IMR-90 (cell line): ENCODE data around the gene FAH. TPM values are rescaled to one million over a fixed set of nuclear protein-coding genes. Genes with fewer than 3 reads are reported as not detected.

Experiments used
- ATAC-seq: fragments of 200-7000 bp; cut with Tn5 transposase; 2 replicates; pipeline ENCODE4 v1.9.1; 2020; ENCODE audit warnings: low read depth, mild to moderate bottlenecking, moderate library complexity
- BruUV-seq: library from RNA; stranded (reverse); fragments of 400-500 nt; replicated peaks from 2 replicates; lab custom pipeline; 2021; lab: Mats Ljungman, UMichigan
- CTCF ChIA-PET: fragments of 300-600 bp; formaldehyde crosslinking; extraction: SDS; loops from one replicate; lab custom pipeline; 2021; ENCODE audit warnings: antibody characterized with exemption; lab: Yijun Ruan, JAX
- POLR2A ChIA-PET: fragments of 300-600 bp; sonication (Branson Sonifier 250); formaldehyde crosslinking; loops from one replicate; lab custom pipeline; 2022; ENCODE audit warnings: antibody characterized with exemption; ENCODE audit not compliant: unreplicated experiment; lab: Charles Lee
- DNase-seq: peaks from one replicate; pipeline ENCODE4 v3.0.0; 2013
- H2AFZ ChIP-seq: replicated peaks from 2 replicates; pipeline ENCODE3; 2013; ENCODE audit warnings: low read length, mild to moderate bottlenecking; ENCODE audit not compliant: poor library complexity
- H2AK5ac ChIP-seq: 2 replicates; pipeline ENCODE4 v1.6.1; 2013; ENCODE audit warnings: low read depth, low read length, inconsistent platforms
- H2AK9ac ChIP-seq: replicated peaks from 2 replicates; pipeline ENCODE3; 2013; ENCODE audit warnings: mild to moderate bottlenecking, low read depth, low read length, moderate library complexity; ENCODE audit not compliant: poor library complexity
- H2BK120ac ChIP-seq: 2 replicates; pipeline ENCODE4 v1.6.1; 2013; ENCODE audit warnings: low read depth, low read length, inconsistent platforms
- H2BK15ac ChIP-seq: 3 replicates; pipeline ENCODE4 v1.6.1; 2013; ENCODE audit warnings: low read depth, low read length, inconsistent platforms
- H2BK20ac ChIP-seq: 2 replicates; pipeline ENCODE4 v1.6.1; 2013; ENCODE audit warnings: low read depth, mild to moderate bottlenecking, inconsistent platforms, low read length, moderate library complexity
- H2BK5ac ChIP-seq: 2 replicates; pipeline ENCODE4 v1.6.1; 2013; ENCODE audit warnings: mild to moderate bottlenecking, low read depth, low read length, inconsistent platforms; ENCODE audit not compliant: poor library complexity, severe bottlenecking
- H3K14ac ChIP-seq: replicated peaks from 2 replicates; pipeline ENCODE4 v1.6.1; 2013; ENCODE audit warnings: low read depth, low read length, inconsistent platforms
- H3K18ac ChIP-seq: 2 replicates; pipeline ENCODE4 v1.6.1; 2013; ENCODE audit warnings: low read depth, low read length, control low read depth
- H3K23ac ChIP-seq: 2 replicates; pipeline ENCODE4 v1.6.1; 2013; ENCODE audit warnings: low read depth, low read length, inconsistent platforms
- H3K27ac ChIP-seq: 2 replicates; pipeline ENCODE4 v1.5.1; 2013; ENCODE audit warnings: mild to moderate bottlenecking, control low read depth, low read length; ENCODE audit not compliant: insufficient read depth
- H3K27me3 ChIP-seq: 2 replicates; pipeline ENCODE4 v1.6.1; 2013; ENCODE audit warnings: low read length; ENCODE audit not compliant: control insufficient read depth, insufficient read depth
- H3K36me3 ChIP-seq: 2 replicates; pipeline ENCODE4 v1.6.1; 2013; ENCODE audit warnings: low read length, mixed read lengths; ENCODE audit not compliant: control insufficient read depth, insufficient read depth
- H3K4ac ChIP-seq: 2 replicates; pipeline ENCODE4 v1.6.1; 2013; ENCODE audit warnings: low read depth, low read length, inconsistent platforms
- H3K4me1 ChIP-seq: 2 replicates; pipeline ENCODE4 v1.6.1; 2013; ENCODE audit warnings: low read length, mixed read lengths; ENCODE audit not compliant: control insufficient read depth, insufficient read depth
- H3K4me2 ChIP-seq: 2 replicates; pipeline ENCODE4 v1.6.1; 2013; ENCODE audit warnings: low read depth, mild to moderate bottlenecking, control low read depth, low read length, moderate library complexity
- H3K4me3 ChIP-seq: 2 replicates; pipeline ENCODE4 v1.5.1; 2013; ENCODE audit warnings: low read depth, mild to moderate bottlenecking, control low read depth, low read length, moderate library complexity; ENCODE audit not compliant: insufficient read depth
- H3K56ac ChIP-seq: 2 replicates; pipeline ENCODE4 v1.6.1; 2013; ENCODE audit warnings: low read length, inconsistent platforms; ENCODE audit not compliant: insufficient read depth; ENCODE audit errors: extremely low read depth
- H3K79me1 ChIP-seq, 2 experiments: 2 replicates each; pipeline ENCODE4 v1.6.1; 2013; ENCODE audit warnings: low read length in 2 of 2, inconsistent platforms in 1 of 2, low read depth in 1 of 2
- H3K9ac ChIP-seq: 2 replicates; pipeline ENCODE4 v1.6.1; 2013; ENCODE audit warnings: low read depth, low read length, control low read depth
- H3K9me1 ChIP-seq: 2 replicates; pipeline ENCODE4 v1.6.1; 2013; ENCODE audit warnings: low read length, inconsistent platforms; ENCODE audit not compliant: insufficient read depth
- H3K9me3 ChIP-seq: 2 replicates; pipeline ENCODE4 v1.6.1; 2013; ENCODE audit warnings: low read length; ENCODE audit not compliant: control insufficient read depth, insufficient read depth
- H4K20me1 ChIP-seq: 2 replicates; pipeline ENCODE4 v1.6.1; 2013; ENCODE audit warnings: low read length, inconsistent platforms; ENCODE audit not compliant: insufficient read depth
- H4K5ac ChIP-seq: 2 replicates; pipeline ENCODE4 v1.6.1; 2013; ENCODE audit warnings: mild to moderate bottlenecking, low read depth, low read length, control low read depth
- H4K8ac ChIP-seq, 2 experiments: 2 replicates each; pipeline ENCODE4 v1.6.1; 2013; ENCODE audit warnings: low read depth in 2 of 2, low read length in 2 of 2, control low read depth in 1 of 2, inconsistent platforms in 1 of 2
- H4K91ac ChIP-seq: 2 replicates; pipeline ENCODE4 v1.6.1; 2013; ENCODE audit warnings: low read depth, low read length, inconsistent platforms; ENCODE audit not compliant: insufficient read depth
- BHLHE40 ChIP-seq: fragments of 150-350 bp; IDR thresholded peaks from 2 replicates; pipeline ENCODE4 v1.6.1; 2016; ENCODE audit warnings: mild to moderate bottlenecking, low read depth, low read length
- CEBPB ChIP-seq: IDR thresholded peaks from 2 replicates; pipeline ENCODE4 v1.6.1; 2012; ENCODE audit warnings: low read depth, low read length, improper control_type of control experiment
- FOS ChIP-seq: fragments of 150-350 bp; IDR thresholded peaks from 2 replicates; pipeline ENCODE4 v1.6.1; 2016; ENCODE audit warnings: low read depth, low read length
- MAFK ChIP-seq: IDR thresholded peaks from 2 replicates; pipeline ENCODE4 v1.6.1; 2012; ENCODE audit warnings: low read depth, low read length, improper control_type of control experiment
- MAZ ChIP-seq: IDR thresholded peaks from 2 replicates; pipeline ENCODE4 v1.6.1; 2012; ENCODE audit warnings: low read depth, mild to moderate bottlenecking, low read length, improper control_type of control experiment, moderate library complexity, borderline replicate concordance
- MXI1 ChIP-seq: IDR thresholded peaks from 2 replicates; pipeline ENCODE4 v1.6.1; 2012; ENCODE audit warnings: low read depth, mild to moderate bottlenecking, low read length, moderate library complexity, borderline replicate concordance
- NFE2L2 ChIP-seq: fragments of 150-350 bp; IDR thresholded peaks from 2 replicates; pipeline ENCODE4 v1.6.1; 2016; ENCODE audit warnings: low read depth, mild to moderate bottlenecking, low read length
- POLR2A ChIP-seq: IDR thresholded peaks from 2 replicates; pipeline ENCODE4 v1.6.1; 2012; ENCODE audit warnings: mild to moderate bottlenecking, low read depth, low read length
- RCOR1 ChIP-seq: IDR thresholded peaks from 2 replicates; pipeline ENCODE4 v1.6.1; 2012; ENCODE audit warnings: mild to moderate bottlenecking, low read length, improper control_type of control experiment; ENCODE audit not compliant: insufficient replicate concordance
- WGBS, 2 experiments: methylation state at CpG; one replicate each; pipeline versions ENCODE4 v1.1.5 to v1.1.7; 2013; ENCODE audit warnings: missing lambda C conversion rate in 2 of 2; ENCODE audit not compliant: insufficient read length in 1 of 2; ENCODE audit errors: extremely low coverage in 2 of 2; 5-methylcytosine and 5-hydroxymethylcytosine counted together
- dilution Hi-C: fragments of 300-500 bp; cut with HindIII; formaldehyde crosslinking; loops from one replicate; pipeline ENCODE4 v1.14.3; 2018; ENCODE audit warnings: low sequenced_read_pairs; ENCODE audit not compliant: unreplicated experiment
- in situ Hi-C: fragments of 300-500 bp; cut with MboI; formaldehyde crosslinking; loops from 3 replicates; pipeline ENCODE4 v1.14.3; 2019; ENCODE audit warnings: low sequenced_read_pairs, inconsistent platforms, mixed read lengths
- intact Hi-C: fragments of 100-400 bp; cut with micrococcal nuclease; formaldehyde crosslinking; loops from 2 replicates; pipeline ENCODE4 v1.10.0; 2022
- polyA plus RNA-seq, 3 experiments: library from polyadenylated mRNA; depleted of rRNA; stranded (reverse); fragments of >200 nt; gene quantifications; 2 replicates each; pipeline ENCODE4 v1.2.3, GENCODE V29; 2012; ENCODE audit warnings: low replicate concordance in 1 of 3
- total RNA-seq: library from RNA; depleted of rRNA; stranded (reverse); fragments of >200 nt; gene quantifications from 2 replicates; pipeline ENCODE4 v1.2.3, GENCODE V29; 2012
- TF ChIP-seq, protein P1 (sequence below): fragments of 150-350 bp; IDR thresholded peaks from 2 replicates; pipeline ENCODE4 v1.6.1; 2016; ENCODE audit warnings: low read depth, mild to moderate bottlenecking, low read length, moderate library complexity, borderline replicate concordance
- TF ChIP-seq, protein P2 (sequence below): fragments of 150-350 bp; IDR thresholded peaks from 2 replicates; pipeline ENCODE4 v1.6.1; 2017; ENCODE audit warnings: mild to moderate bottlenecking, antibody characterized with exemption, low read length, low read depth
- TF ChIP-seq, protein P3 (sequence below): conservative IDR thresholded peaks from 2 replicates; pipeline ENCODE4 v1.5.1; 2012; ENCODE audit warnings: mild to moderate bottlenecking, low read depth, low read length, improper control_type of control experiment

FAH gene
- total and polyA plus RNA-seq, 2 of the 4 experiments (the other 2 are of a cell fraction) = 43.1 to 48.6 TPM

DNA sequence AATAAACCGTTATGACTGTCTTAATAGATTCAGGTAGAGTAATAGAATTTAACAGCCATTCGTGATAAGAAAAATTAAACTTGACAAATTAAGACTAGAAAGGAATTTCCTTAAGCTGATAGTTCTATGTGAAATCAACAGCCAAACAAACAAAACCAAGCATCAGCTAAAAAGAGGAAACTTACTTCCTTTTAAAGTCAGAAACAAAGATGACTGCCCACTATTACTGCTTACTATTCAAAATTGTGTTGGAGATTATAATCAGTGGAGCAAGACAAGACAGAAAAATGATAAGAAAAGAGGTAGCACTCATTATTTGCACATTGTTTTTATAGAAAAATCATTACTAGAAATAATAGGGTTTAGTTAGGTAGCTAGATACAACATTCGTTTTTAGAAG lies 13.8 kb upstream of the FAH start:
- in situ Hi-C loops (no loop called here), dilution Hi-C loops (no loop called here), intact Hi-C loops (no loop called here)
- no peak overlapping the region for H4K91ac ChIP-seq
- no peak overlapping the region for H4K5ac ChIP-seq
- BruUV-seq = no TSS peak
- no peak overlapping the region for H3K14ac ChIP-seq
- H3K79me1 ChIP-seq = peaks cover 0 to 4% of the 10 kb centered on the region in 2 experiments; a peak in 1 of 4 replicates
- H3K18ac ChIP-seq = no peak overlapping the region
- DNase-seq = no peak
- H4K20me1 ChIP-seq = no peaks in the 10 kb centered on the region
- no peaks in the 10 kb centered on the region for H3K4me1 ChIP-seq
- no peak overlapping the region for H3K4me3 ChIP-seq
- H2BK20ac ChIP-seq = no peak overlapping the region
- no peaks in the 10 kb centered on the region for H3K9me3 ChIP-seq
- H2BK5ac ChIP-seq = no peak overlapping the region
- POLR2A ChIA-PET = no interaction called here
- no peak overlapping the region for H2AK9ac ChIP-seq
- H2BK15ac ChIP-seq = no peak overlapping the region
- H3K4ac ChIP-seq = no peak overlapping the region
- CTCF ChIA-PET = no interaction called here
- no peak overlapping the region for H4K8ac ChIP-seq
- no peak for ATAC-seq
- H3K9ac ChIP-seq = no peak overlapping the region
- no peak overlapping the region for H3K27ac ChIP-seq
- no peaks in the 10 kb centered on the region; the same call in 1 of the 2 replicates for H3K9me1 ChIP-seq
- no peak overlapping the region for H2AFZ ChIP-seq
- H3K36me3 ChIP-seq = peaks cover 6% of the 10 kb centered on the region; the same call in 1 of the 2 replicates
- no peak overlapping the region for H3K4me2 ChIP-seq
- TF ChIP-seq, protein P1, sequence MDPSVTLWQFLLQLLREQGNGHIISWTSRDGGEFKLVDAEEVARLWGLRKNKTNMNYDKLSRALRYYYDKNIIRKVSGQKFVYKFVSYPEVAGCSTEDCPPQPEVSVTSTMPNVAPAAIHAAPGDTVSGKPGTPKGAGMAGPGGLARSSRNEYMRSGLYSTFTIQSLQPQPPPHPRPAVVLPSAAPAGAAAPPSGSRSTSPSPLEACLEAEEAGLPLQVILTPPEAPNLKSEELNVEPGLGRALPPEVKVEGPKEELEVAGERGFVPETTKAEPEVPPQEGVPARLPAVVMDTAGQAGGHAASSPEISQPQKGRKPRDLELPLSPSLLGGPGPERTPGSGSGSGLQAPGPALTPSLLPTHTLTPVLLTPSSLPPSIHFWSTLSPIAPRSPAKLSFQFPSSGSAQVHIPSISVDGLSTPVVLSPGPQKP = no peak
- no peak for TF ChIP-seq MXI1
- no peak for TF ChIP-seq MAFK
- no peak for TF ChIP-seq CEBPB
- TF ChIP-seq NFE2L2 = no peak
- no peak for TF ChIP-seq BHLHE40
- TF ChIP-seq POLR2A = no peak
- no peak for TF ChIP-seq MAZ
- TF ChIP-seq, protein P2, sequence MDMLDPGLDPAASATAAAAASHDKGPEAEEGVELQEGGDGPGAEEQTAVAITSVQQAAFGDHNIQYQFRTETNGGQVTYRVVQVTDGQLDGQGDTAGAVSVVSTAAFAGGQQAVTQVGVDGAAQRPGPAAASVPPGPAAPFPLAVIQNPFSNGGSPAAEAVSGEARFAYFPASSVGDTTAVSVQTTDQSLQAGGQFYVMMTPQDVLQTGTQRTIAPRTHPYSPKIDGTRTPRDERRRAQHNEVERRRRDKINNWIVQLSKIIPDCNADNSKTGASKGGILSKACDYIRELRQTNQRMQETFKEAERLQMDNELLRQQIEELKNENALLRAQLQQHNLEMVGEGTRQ = no peak
- TF ChIP-seq, protein P3, sequence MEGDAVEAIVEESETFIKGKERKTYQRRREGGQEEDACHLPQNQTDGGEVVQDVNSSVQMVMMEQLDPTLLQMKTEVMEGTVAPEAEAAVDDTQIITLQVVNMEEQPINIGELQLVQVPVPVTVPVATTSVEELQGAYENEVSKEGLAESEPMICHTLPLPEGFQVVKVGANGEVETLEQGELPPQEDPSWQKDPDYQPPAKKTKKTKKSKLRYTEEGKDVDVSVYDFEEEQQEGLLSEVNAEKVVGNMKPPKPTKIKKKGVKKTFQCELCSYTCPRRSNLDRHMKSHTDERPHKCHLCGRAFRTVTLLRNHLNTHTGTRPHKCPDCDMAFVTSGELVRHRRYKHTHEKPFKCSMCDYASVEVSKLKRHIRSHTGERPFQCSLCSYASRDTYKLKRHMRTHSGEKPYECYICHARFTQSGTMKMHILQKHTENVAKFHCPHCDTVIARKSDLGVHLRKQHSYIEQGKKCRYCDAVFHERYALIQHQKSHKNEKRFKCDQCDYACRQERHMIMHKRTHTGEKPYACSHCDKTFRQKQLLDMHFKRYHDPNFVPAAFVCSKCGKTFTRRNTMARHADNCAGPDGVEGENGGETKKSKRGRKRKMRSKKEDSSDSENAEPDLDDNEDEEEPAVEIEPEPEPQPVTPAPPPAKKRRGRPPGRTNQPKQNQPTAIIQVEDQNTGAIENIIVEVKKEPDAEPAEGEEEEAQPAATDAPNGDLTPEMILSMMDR = no peak
- TF ChIP-seq FOS = no peak
- TF ChIP-seq RCOR1 = no peak
- no peaks in the 10 kb centered on the region for H3K27me3 ChIP-seq
- no peak overlapping the region for H2AK5ac ChIP-seq
- no CpG with 5 or more reads among the region's 3 CpGs for WGBS, 2 experiments
- H2BK120ac ChIP-seq = no peak overlapping the region
- H3K56ac ChIP-seq = no peak overlapping the region
- no peak overlapping the region for H3K23ac ChIP-seq
